WTC11 (cell line): ENCODE measurements around the gene LPIN2. TPM values are rescaled to one million over a fixed set of nuclear protein-coding genes. Genes with fewer than 3 reads are reported as not detected.

Experiments
- ATAC-seq: fragments of 200-7000 bp; cut with Tn5 transposase; 2 replicates; pipeline ENCODE4 v1.10.0; 2021; ENCODE audit warnings: mild to moderate bottlenecking, moderate library complexity
- CTCF ChIA-PET: fragments of 300-600 bp; sonication (Branson Sonifier 250); formaldehyde crosslinking; loops from one replicate; lab custom pipeline; 2021; ENCODE audit warnings: antibody characterized with exemption; lab: Charles Lee
- POLR2A ChIA-PET: fragments of 350-600 bp; sonication (Branson Sonifier 250); formaldehyde crosslinking; loops from one replicate; lab custom pipeline; 2021; ENCODE audit warnings: antibody characterized with exemption; lab: Charles Lee
- DNase-seq: peaks from one replicate; pipeline ENCODE4 v3.0.0; 2021; ENCODE audit warnings: low spot score
- H3K27ac Mint-ChIP-seq: 2 replicates; pipeline ENCODE4 v1.8.0; 2021; ENCODE audit warnings: mixed read lengths
- H3K27me3 Mint-ChIP-seq: 2 replicates; pipeline ENCODE4 v1.8.0; 2021; ENCODE audit warnings: low read depth, mild to moderate bottlenecking, moderate library complexity, mixed read lengths
- H3K36me3 Mint-ChIP-seq: 2 replicates; pipeline ENCODE4 v1.8.0; 2021; ENCODE audit warnings: mixed read lengths
- H3K4me1 Mint-ChIP-seq: 2 replicates; pipeline ENCODE4 v1.8.0; 2022; ENCODE audit warnings: mixed read lengths
- H3K4me3 Mint-ChIP-seq: 2 replicates; pipeline ENCODE4 v1.8.0; 2021; ENCODE audit warnings: mild to moderate bottlenecking, moderate library complexity, mixed read lengths
- H3K9me3 Mint-ChIP-seq: 2 replicates; pipeline ENCODE4 v1.8.0; 2021; ENCODE audit warnings: mixed read lengths
- ATF1 ChIP-seq: sonication (generic); formaldehyde crosslinking; IDR thresholded peaks from 2 replicates; pipeline ENCODE4 v1.8.1; 2023; ENCODE audit warnings: mild to moderate bottlenecking, moderate library complexity, missing genetic modification reagents
- ATF2 ChIP-seq: sonication (generic); formaldehyde crosslinking; IDR thresholded peaks from 2 replicates; pipeline ENCODE4 v1.8.1; 2022; ENCODE audit warnings: low read depth, missing genetic modification reagents, borderline replicate concordance
- GABPB1 ChIP-seq: sonication (generic); formaldehyde crosslinking; IDR thresholded peaks from 2 replicates; pipeline ENCODE4 v1.8.1; 2023; ENCODE audit warnings: mild to moderate bottlenecking, missing genetic modification reagents
- GRHL2 ChIP-seq: fragments of 250-450 bp; sonication (Bioruptor Pico); IDR thresholded peaks from 2 replicates; pipeline ENCODE4 v1.8.0; 2022; ENCODE audit warnings: mild to moderate bottlenecking, moderate library complexity; ENCODE audit not compliant: insufficient replicate concordance, severe bottlenecking
- GTF2I ChIP-seq: fragments of 250-450 bp; sonication (Bioruptor Pico); conservative IDR thresholded peaks from 2 replicates; pipeline ENCODE4 v1.4.0; 2021; ENCODE audit warnings: mild to moderate bottlenecking
- HMGXB4 ChIP-seq: sonication (generic); formaldehyde crosslinking; IDR thresholded peaks from 2 replicates; pipeline ENCODE4 v1.8.1; 2023; ENCODE audit warnings: mild to moderate bottlenecking, moderate library complexity, missing genetic modification reagents
- JAZF1 ChIP-seq: fragments of 250-450 bp; sonication (Bioruptor Pico); IDR thresholded peaks from 2 replicates; pipeline ENCODE4 v1.9.0; 2021; ENCODE audit warnings: moderate library complexity, mild to moderate bottlenecking, inconsistent platforms
- KAT7 ChIP-seq: sonication (generic); formaldehyde crosslinking; IDR thresholded peaks from 2 replicates; pipeline ENCODE4 v1.8.1; 2023; ENCODE audit warnings: missing genetic modification reagents, mild to moderate bottlenecking, borderline replicate concordance
- MYBL2 ChIP-seq: sonication (generic); formaldehyde crosslinking; IDR thresholded peaks from 2 replicates; pipeline ENCODE4 v1.8.1; 2023; ENCODE audit warnings: mild to moderate bottlenecking, moderate library complexity, missing genetic modification reagents
- NFE2L1 ChIP-seq: sonication (generic); formaldehyde crosslinking; IDR thresholded peaks from 2 replicates; pipeline ENCODE4 v1.8.1; 2023; ENCODE audit warnings: missing genetic modification reagents
- RORB ChIP-seq: fragments of 250-450 bp; sonication (Bioruptor Pico); IDR thresholded peaks from 2 replicates; pipeline ENCODE4 v1.9.0; 2021; ENCODE audit warnings: mild to moderate bottlenecking
- SMAD3 ChIP-seq: sonication (generic); formaldehyde crosslinking; IDR thresholded peaks from 2 replicates; pipeline ENCODE4 v1.8.0; 2022; ENCODE audit warnings: missing genetic modification reagents, mild to moderate bottlenecking, borderline replicate concordance
- TEAD4 ChIP-seq: sonication (generic); formaldehyde crosslinking; IDR thresholded peaks from 2 replicates; pipeline ENCODE4 v1.8.0; 2022; ENCODE audit warnings: mild to moderate bottlenecking, missing genetic modification reagents
- TP53 ChIP-seq: sonication (generic); formaldehyde crosslinking; IDR thresholded peaks from 2 replicates; pipeline ENCODE4 v1.8.1; 2023; ENCODE audit warnings: mild to moderate bottlenecking, missing genetic modification reagents
- ZNF219 ChIP-seq: sonication (generic); formaldehyde crosslinking; IDR thresholded peaks from 2 replicates; pipeline ENCODE4 v1.8.0; 2023; ENCODE audit warnings: missing genetic modification reagents, mild to moderate bottlenecking, borderline replicate concordance
- ZNF425 ChIP-seq: fragments of 250-450 bp; sonication (Bioruptor Pico); conservative IDR thresholded peaks from 2 replicates; pipeline ENCODE4 v1.9.0; 2021; ENCODE audit warnings: mild to moderate bottlenecking
- ZNF512 ChIP-seq: sonication (generic); formaldehyde crosslinking; IDR thresholded peaks from 2 replicates; pipeline ENCODE4 v1.8.1; 2022; ENCODE audit warnings: missing genetic modification reagents, borderline replicate concordance
- total RNA-seq: library from RNA; stranded (reverse); gene quantifications from 3 replicates; pipeline ENCODE4 v1.2.3, GENCODE V29; 2021
- TF ChIP-seq, protein P1 (sequence below): fragments of 250-450 bp; sonication (Bioruptor Pico); IDR thresholded peaks from 2 replicates; pipeline ENCODE4 v2.1.2; 2022; ENCODE audit warnings: mild to moderate bottlenecking, moderate library complexity
- TF ChIP-seq, protein P2 (sequence below): fragments of 250-450 bp; sonication (Bioruptor Pico); IDR thresholded peaks from 2 replicates; pipeline ENCODE4 v1.9.0; 2021; ENCODE audit warnings: mild to moderate bottlenecking
- TF ChIP-seq, protein P3 (sequence below): sonication (generic); formaldehyde crosslinking; IDR thresholded peaks from 2 replicates; pipeline ENCODE4 v1.8.1; 2023; ENCODE audit warnings: mild to moderate bottlenecking, missing genetic modification reagents, moderate library complexity
- TF ChIP-seq, protein P4 (sequence below): sonication (generic); formaldehyde crosslinking; conservative IDR thresholded peaks from 2 replicates; pipeline ENCODE4 v1.8.1; 2023; ENCODE audit warnings: mild to moderate bottlenecking, low read depth, missing genetic modification reagents, moderate library complexity

Gene LPIN2
- total RNA-seq, 1 experiment from 2014 or later = 11.8 TPM

GRCh38 chr18:3012136-3013023, 564 bp downstream of the LPIN2 start (continued):
- TF ChIP-seq GABPB1 (CRISPR knock-in tag) (0 out of 2 replicates have a peak, but pooled peaks have one; percentile 13), HMGXB4 (CRISPR knock-in tag) (peak; percentile 36; the same call in 1 of the 2 replicates), JAZF1 (CRISPR knock-in tag) (no peak)

GRCh38 chr18:3010086-3010485, 2.9 kb downstream of the LPIN2 start:
- peaks cover 8% of the 10 kb centered on the region for H3K9me3 Mint-ChIP-seq
- peak overlapping the region; percentile 50 for H3K27ac Mint-ChIP-seq
- no peak for DNase-seq
- no peak for ATAC-seq
- H3K36me3 Mint-ChIP-seq = peaks cover 35% of the 10 kb centered on the region
- H3K4me3 Mint-ChIP-seq = peak overlapping the region; percentile 15; the same call in 1 of the 2 replicates
- no peaks in the 10 kb centered on the region for H3K27me3 Mint-ChIP-seq
- ChIA-PET CTCF (no interaction called here), POLR2A (no interaction called here)
- H3K4me1 Mint-ChIP-seq = peaks cover 32% of the 10 kb centered on the region
- TF ChIP-seq GRHL2 (no peak), ZNF512 (CRISPR knock-in tag) (no peak), KAT7 (CRISPR knock-in tag) (no peak), TP53 (CRISPR knock-in tag) (no peak), ZNF219 (CRISPR knock-in tag) (no peak), RORB (CRISPR knock-in tag) (no peak), ZNF425 (CRISPR knock-in tag) (no peak), GTF2I (CRISPR knock-in tag) (no peak), MYBL2 (CRISPR knock-in tag) (no peak), SMAD3 (CRISPR knock-in tag) (no peak), ATF2 (no peak), TEAD4 (CRISPR knock-in tag) (no peak), ATF1 (CRISPR knock-in tag) (no peak), NFE2L1 (CRISPR knock-in tag) (no peak)
- TF ChIP-seq, protein P1, sequence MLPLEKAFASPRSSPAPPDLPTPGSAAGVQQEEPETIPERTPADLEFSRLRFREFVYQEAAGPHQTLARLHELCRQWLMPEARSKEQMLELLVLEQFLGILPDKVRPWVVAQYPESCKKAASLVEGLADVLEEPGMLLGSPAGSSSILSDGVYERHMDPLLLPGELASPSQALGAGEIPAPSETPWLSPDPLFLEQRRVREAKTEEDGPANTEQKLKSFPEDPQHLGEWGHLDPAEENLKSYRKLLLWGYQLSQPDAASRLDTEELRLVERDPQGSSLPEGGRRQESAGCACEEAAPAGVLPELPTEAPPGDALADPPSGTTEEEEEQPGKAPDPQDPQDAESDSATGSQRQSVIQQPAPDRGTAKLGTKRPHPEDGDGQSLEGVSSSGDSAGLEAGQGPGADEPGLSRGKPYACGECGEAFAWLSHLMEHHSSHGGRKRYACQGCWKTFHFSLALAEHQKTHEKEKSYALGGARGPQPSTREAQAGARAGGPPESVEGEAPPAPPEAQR = no peak
- TF ChIP-seq, protein P2, sequence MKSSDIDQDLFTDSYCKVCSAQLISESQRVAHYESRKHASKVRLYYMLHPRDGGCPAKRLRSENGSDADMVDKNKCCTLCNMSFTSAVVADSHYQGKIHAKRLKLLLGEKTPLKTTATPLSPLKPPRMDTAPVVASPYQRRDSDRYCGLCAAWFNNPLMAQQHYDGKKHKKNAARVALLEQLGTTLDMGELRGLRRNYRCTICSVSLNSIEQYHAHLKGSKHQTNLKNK (CRISPR knock-in tag) = no peak
- TF ChIP-seq, protein P3, sequence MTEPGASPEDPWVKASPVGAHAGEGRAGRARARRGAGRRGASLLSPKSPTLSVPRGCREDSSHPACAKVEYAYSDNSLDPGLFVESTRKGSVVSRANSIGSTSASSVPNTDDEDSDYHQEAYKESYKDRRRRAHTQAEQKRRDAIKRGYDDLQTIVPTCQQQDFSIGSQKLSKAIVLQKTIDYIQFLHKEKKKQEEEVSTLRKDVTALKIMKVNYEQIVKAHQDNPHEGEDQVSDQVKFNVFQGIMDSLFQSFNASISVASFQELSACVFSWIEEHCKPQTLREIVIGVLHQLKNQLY = no peak
- TF ChIP-seq, protein P4, sequence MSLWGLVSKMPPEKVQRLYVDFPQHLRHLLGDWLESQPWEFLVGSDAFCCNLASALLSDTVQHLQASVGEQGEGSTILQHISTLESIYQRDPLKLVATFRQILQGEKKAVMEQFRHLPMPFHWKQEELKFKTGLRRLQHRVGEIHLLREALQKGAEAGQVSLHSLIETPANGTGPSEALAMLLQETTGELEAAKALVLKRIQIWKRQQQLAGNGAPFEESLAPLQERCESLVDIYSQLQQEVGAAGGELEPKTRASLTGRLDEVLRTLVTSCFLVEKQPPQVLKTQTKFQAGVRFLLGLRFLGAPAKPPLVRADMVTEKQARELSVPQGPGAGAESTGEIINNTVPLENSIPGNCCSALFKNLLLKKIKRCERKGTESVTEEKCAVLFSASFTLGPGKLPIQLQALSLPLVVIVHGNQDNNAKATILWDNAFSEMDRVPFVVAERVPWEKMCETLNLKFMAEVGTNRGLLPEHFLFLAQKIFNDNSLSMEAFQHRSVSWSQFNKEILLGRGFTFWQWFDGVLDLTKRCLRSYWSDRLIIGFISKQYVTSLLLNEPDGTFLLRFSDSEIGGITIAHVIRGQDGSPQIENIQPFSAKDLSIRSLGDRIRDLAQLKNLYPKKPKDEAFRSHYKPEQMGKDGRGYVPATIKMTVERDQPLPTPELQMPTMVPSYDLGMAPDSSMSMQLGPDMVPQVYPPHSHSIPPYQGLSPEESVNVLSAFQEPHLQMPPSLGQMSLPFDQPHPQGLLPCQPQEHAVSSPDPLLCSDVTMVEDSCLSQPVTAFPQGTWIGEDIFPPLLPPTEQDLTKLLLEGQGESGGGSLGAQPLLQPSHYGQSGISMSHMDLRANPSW = no peak
